Stomach (tissue), 9 donors: ENCODE measurements around the gene COL23A1. TPM values are rescaled to one million over a fixed set of nuclear protein-coding genes. Genes with fewer than 3 reads are reported as not detected.

Experiments
- DNase-seq, 2 donors: peaks; one replicate each; pipeline versions ENCODE4 v3.0.0 to v3.0.0-alpha.2; 2013 to 2019
- H3K27ac ChIP-seq, 5 donors: fragments of 200-600 bp in 4 of 5; sonication (generic) in 4 of 5; one replicate each; pipeline ENCODE4 v1.5.1; 2013 to 2019; ENCODE audit warnings: mild to moderate bottlenecking in 1 of 5, moderate library complexity in 1 of 5
- H3K27me3 ChIP-seq, 3 donors: fragments of 200-600 bp; sonication (generic); one replicate each; pipeline ENCODE4 v1.5.1; 2017 to 2019; ENCODE audit warnings: mixed run types in 1 of 3
- H3K36me3 ChIP-seq, 4 donors: fragments of 200-600 bp; sonication (generic); 1 replicate in 3 of 4; 2 replicates in 1 of 4; pipeline ENCODE4 v1.5.1; 2016 to 2019
- H3K4me1 ChIP-seq, 4 donors: fragments of 200-600 bp; sonication (generic); one replicate each; pipeline ENCODE4 v1.5.1; 2016 to 2019
- H3K4me3 ChIP-seq, 4 donors: fragments of 200-600 bp; sonication (generic) in 3 of 4; one replicate each; pipeline ENCODE4 v1.5.1; 2016 to 2019; ENCODE audit warnings: mild to moderate bottlenecking in 1 of 4
- H3K9me3 ChIP-seq, 4 donors: fragments of 200-600 bp; sonication (generic); one replicate each; pipeline ENCODE4 v1.5.1; 2016 to 2019
- EP300 ChIP-seq: sonication (generic); formaldehyde crosslinking; IDR thresholded peaks from one replicate; pipeline ENCODE4 v1.6.1; 2017; ENCODE audit warnings: antibody characterized with exemption
- POLR2A ChIP-seq, 4 donors: fragments of 450-650 bp; IDR thresholded peaks; one replicate each; pipeline ENCODE4 v1.6.1; 2016; ENCODE audit warnings: antibody characterized with exemption in 4 of 4, control low read depth in 2 of 4, mild to moderate bottlenecking in 1 of 4, moderate library complexity in 1 of 4
- POLR2AphosphoS5 ChIP-seq, 3 donors: sonication (generic); formaldehyde crosslinking; IDR thresholded peaks; one replicate each; pipeline ENCODE4 v1.6.1; 2016; ENCODE audit warnings: antibody characterized with exemption in 3 of 3
- WGBS, 5 donors: extraction: QIAGEN DNeasy Blood & Tissue Kit in 3 of 5; methylation state at CpG; one replicate each; pipeline versions ENCODE4 v1.1.5 to v1.1.7; 2013 to 2018; 5-methylcytosine and 5-hydroxymethylcytosine counted together
- intact Hi-C: fragments of 100-400 bp; cut with DNase I; formaldehyde crosslinking; loops from one replicate; pipeline ENCODE4 v1.15.1; 2023; ENCODE audit warnings: low total_unique reads
- polyA plus RNA-seq, 3 donors: library from polyadenylated mRNA; stranded (reverse); fragments of 200-250 nt; gene quantifications; one replicate each; pipeline ENCODE4 v1.2.3, GENCODE V29; 2013
- total RNA-seq, 5 donors: library from RNA; depleted of rRNA; stranded (reverse); fragments of >200 nt; gene quantifications; one replicate each; pipeline versions ENCODE4 v1.1.0 to v1.2.3, GENCODE V29; 2014 to 2016
- TF ChIP-seq, protein P1 (sequence below), 7 experiments: fragments of 450-650 bp in 4 of 7; fragments of 200-600 bp in 3 of 7; sonication (generic) in 3 of 7; IDR thresholded peaks; one replicate each; pipeline ENCODE4 v1.5.1; 2016 to 2019; ENCODE audit warnings: antibody characterized with exemption in 7 of 7, control low read depth in 2 of 7, mild to moderate bottlenecking in 1 of 7
- donor health status: healthy with polysubstance abuse.
- donor health status: Bipolar disorder and iron deficiency.
- donor health status: healthy.

COL23A1 gene
- total and polyA plus RNA-seq, 8 donors, result under 0.01 to 7.0 (median 1.4) TPM

DNA sequence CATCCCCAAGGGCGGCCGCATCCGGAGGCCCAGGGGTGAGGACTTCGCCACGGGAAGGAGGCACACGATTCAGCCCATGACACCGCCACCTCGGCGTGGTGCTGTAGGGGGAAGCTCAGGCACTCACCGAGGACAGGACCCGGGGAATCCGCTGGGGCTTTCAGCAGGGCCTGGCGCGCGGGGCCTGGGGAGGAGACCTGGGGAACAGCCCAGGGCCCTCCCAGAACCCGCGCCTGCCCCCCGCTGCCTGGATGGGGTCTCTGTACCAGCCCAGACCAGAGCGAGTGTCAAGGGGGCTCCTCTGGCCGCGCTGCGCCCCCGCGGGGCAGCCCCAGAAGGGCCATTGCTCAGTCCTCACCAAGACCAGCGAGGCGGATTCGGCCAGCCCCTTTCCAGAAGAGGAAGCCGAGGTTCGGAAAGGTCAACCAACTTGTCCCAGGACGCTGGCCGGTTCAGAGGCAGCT lies 12.8 kb downstream of the COL23A1 start:
- H3K27me3 ChIP-seq, result peaks cover 0 to 50% (median 17%) of the 10 kb centered on the region in 3 donors
- H3K4me1 ChIP-seq, result peaks cover 5 to 10% (median 6%) of the 10 kb centered on the region in 4 donors
- DNase-seq, result no peak
- no peaks in the 10 kb centered on the region for H3K36me3 ChIP-seq
- 37 to 53% (median 42%) methylated on average over 16 to 31 of the region's 31 CpGs for WGBS, 5 donors
- intact Hi-C loops, result no loop called here
- no peak overlapping the region for H3K27ac ChIP-seq
- H3K9me3 ChIP-seq, result peaks cover 0 to 8% (median 3%) of the 10 kb centered on the region in 4 donors
- TF ChIP-seq POLR2AphosphoS5 (IDR thresholded peaks at IDR 0.05), result no peak
- no peak for TF ChIP-seq POLR2A (IDR thresholded peaks at IDR 0.05)
- TF ChIP-seq, protein P1, sequence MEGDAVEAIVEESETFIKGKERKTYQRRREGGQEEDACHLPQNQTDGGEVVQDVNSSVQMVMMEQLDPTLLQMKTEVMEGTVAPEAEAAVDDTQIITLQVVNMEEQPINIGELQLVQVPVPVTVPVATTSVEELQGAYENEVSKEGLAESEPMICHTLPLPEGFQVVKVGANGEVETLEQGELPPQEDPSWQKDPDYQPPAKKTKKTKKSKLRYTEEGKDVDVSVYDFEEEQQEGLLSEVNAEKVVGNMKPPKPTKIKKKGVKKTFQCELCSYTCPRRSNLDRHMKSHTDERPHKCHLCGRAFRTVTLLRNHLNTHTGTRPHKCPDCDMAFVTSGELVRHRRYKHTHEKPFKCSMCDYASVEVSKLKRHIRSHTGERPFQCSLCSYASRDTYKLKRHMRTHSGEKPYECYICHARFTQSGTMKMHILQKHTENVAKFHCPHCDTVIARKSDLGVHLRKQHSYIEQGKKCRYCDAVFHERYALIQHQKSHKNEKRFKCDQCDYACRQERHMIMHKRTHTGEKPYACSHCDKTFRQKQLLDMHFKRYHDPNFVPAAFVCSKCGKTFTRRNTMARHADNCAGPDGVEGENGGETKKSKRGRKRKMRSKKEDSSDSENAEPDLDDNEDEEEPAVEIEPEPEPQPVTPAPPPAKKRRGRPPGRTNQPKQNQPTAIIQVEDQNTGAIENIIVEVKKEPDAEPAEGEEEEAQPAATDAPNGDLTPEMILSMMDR (IDR thresholded peaks at IDR 0.05), result no peak
- no peak for TF ChIP-seq EP300
- peak overlapping the region in 3 of 4 donors; percentile 24 to 39 (median 37) for H3K4me3 ChIP-seq

DNA sequence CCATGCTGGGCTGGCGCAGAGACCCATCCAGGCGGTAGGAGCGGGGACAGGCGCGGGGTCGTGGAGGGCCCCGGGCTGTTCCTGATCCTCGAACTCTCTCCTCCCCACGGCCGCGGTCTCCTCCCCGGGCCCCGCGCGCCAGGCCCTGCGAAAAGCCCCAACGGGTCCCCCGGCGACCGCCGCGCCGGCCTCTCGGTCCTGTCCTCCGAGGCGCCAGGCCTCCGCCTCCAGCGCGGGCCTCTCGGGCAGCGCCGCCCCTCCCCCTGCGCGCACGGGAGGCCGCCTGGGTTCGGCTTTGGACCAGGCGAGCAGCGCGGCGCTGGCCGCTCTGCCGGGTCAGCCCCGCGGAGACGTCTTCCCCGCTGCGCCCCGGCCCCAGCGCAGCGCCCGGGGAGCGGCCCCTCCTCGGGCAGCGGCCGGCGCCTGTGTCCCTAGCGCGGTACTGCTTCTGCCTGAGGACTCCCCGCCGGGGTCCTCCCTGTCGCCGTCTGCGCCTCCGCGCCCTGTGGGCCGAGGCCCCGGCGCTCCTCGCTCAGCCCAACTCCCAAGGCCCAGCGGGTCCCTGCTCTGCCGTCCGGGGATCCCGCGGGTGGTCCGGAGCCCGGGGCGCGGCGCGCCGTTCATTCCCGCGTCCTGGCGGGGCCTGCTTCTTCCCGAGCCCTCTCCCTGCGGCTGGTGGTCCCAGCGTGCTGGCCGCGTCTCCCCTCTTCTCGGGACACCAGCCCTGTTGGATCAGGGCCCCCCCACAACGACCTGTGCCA lies 13.4 kb downstream of the COL23A1 start:
- H3K4me3 ChIP-seq, result peak overlapping the region; percentile 24 to 39 (median 30)
- peak in 1 of 2 donors; percentile 70 for DNase-seq
- 6 to 20% (median 9%) methylated on average over 27 to 92 of the region's 92 CpGs for WGBS, 5 donors

DNA sequence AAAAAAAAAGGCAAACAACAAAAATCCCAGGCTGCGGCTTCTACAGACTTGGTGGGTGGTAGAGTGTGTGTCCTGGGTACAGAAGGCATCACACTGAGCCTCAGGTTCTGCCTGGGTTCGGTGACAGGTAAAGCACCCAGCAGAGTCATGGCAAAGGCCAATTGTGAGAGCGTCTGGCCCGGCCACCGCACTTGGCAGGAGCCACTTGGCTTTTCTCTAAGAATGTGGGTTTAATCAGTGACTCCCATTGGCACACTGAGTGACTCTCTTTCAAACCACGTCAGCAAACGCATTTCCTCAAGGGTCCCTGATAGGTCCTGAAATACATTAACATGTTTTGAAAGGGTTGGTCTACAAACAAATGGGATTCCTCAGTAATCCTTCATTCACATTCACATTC lies 17.0 kb downstream of the COL23A1 start:
- intact Hi-C loops, result no loop called here
- Histone ChIP-seq H3K4me3 (no peak overlapping the region), H3K27ac (no peak overlapping the region), H3K9me3 (peaks cover 0 to 8% (median 4%) of the 10 kb centered on the region in 4 donors), H3K4me1 (peaks cover 5 to 10% (median 6%) of the 10 kb centered on the region in 4 donors), H3K27me3 (peaks cover 0 to 47% (median 17%) of the 10 kb centered on the region in 3 donors), H3K36me3 (no peaks in the 10 kb centered on the region)
- 80 to 88% (median 87%) methylated on average over 7 of the region's 7 CpGs for WGBS, 5 donors
- DNase-seq, result no peak
- TF ChIP-seq EP300 (no peak), POLR2AphosphoS5 (IDR thresholded peaks at IDR 0.05) (no peak), POLR2A (IDR thresholded peaks at IDR 0.05) (no peak)
- TF ChIP-seq, protein P1 (IDR thresholded peaks at IDR 0.05), result no peak

More for the DNA sequence above, 13.4 kb downstream of the COL23A1 start:
- Histone ChIP-seq H3K4me1 (peaks cover 5 to 10% (median 6%) of the 10 kb centered on the region in 4 donors), H3K36me3 (no peaks in the 10 kb centered on the region), H3K9me3 (peaks cover 0 to 8% (median 4%) of the 10 kb centered on the region in 4 donors), H3K27ac (peak overlapping the region in 1 of 5 donors; percentile 61), H3K27me3 (peaks cover 0 to 50% (median 17%) of the 10 kb centered on the region in 3 donors)
- intact Hi-C loops, result no loop called here
- no peak for TF ChIP-seq POLR2A (IDR thresholded peaks at IDR 0.05)
- TF ChIP-seq POLR2AphosphoS5 (IDR thresholded peaks at IDR 0.05), result no peak
- TF ChIP-seq, protein P1 (IDR thresholded peaks at IDR 0.05), result no peak
- TF ChIP-seq EP300, result no peak

DNA sequence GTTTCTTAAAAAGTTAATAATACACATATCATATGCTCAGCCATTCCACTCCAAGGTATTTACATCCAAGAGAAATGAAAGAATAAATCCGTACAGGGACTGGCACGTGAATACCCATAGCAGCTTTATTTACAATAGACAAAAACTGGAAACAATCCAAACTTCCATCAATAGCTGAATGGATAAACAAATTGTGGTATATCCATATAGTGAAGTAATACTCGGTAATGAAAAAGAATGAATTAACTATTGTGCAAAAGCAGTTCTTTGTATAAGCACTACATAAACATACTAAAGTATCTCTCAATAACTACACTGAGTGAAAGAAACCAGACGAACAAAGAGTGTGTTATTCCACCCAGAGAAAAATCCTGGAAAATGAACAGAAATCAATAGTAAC lies 17.6 kb downstream of the COL23A1 start:
- H3K4me1 ChIP-seq, result peaks cover 5 to 10% (median 6%) of the 10 kb centered on the region in 4 donors
- no peak overlapping the region for H3K4me3 ChIP-seq
- WGBS, 5 donors, result 83 to 89% (median 85%) methylated on average over 4 of the region's 4 CpGs
- DNase-seq, result no peak
- peaks cover 0 to 41% (median 17%) of the 10 kb centered on the region in 3 donors for H3K27me3 ChIP-seq
- TF ChIP-seq EP300 (no peak), POLR2A (IDR thresholded peaks at IDR 0.05) (no peak), POLR2AphosphoS5 (IDR thresholded peaks at IDR 0.05) (no peak)
- TF ChIP-seq, protein P1 (IDR thresholded peaks at IDR 0.05), result no peak
- peaks cover 0 to 8% (median 4%) of the 10 kb centered on the region in 4 donors for H3K9me3 ChIP-seq
- intact Hi-C loops, result no loop called here
- H3K36me3 ChIP-seq, result no peaks in the 10 kb centered on the region
- H3K27ac ChIP-seq, result no peak overlapping the region
